ENCODE data around the gene UCN. TPM values are rescaled to one million over a fixed set of nuclear protein-coding genes. Genes with fewer than 3 reads are reported as not detected.

UCN gene
- polyA plus RNA-seq, 4 donors = 0.76 to 8.9 (median 2.4) TPM

GRCh38 chr2:27284996-27285395 lies 23.2 kb downstream of the UCN start:
- H3K4me3 ChIP-seq (ENCODE audit: low read depth in 1 of 3, low read length in 3 of 3) = no peak overlapping the region
- FAIRE-seq (no peak), DNase-seq (no peak)
- no peaks in the 10 kb centered on the region for H3K9me3 ChIP-seq (ENCODE audit: control insufficient read depth in 2 of 2, insufficient read depth in 1 of 2, low read depth in 1 of 2, low read length in 1 of 2)
- H3K36me3 ChIP-seq (ENCODE audit: control insufficient read depth in 3 of 3, insufficient read depth in 2 of 3, low read depth in 1 of 3, low read length in 3 of 3) = no peaks in the 10 kb centered on the region
- WGBS, 3 donors = 76 to 90% (median 90%) methylated on average over 1 of the region's 1 CpG
- peaks cover 0 to 39% (median 17%) of the 10 kb centered on the region in 3 donors for H3K27me3 ChIP-seq (ENCODE audit: control insufficient read depth in 3 of 3, insufficient read depth in 3 of 3, low read length in 3 of 3)
- no peak overlapping the region for H3K27ac ChIP-seq (ENCODE audit: low read depth in 1 of 3, low read length in 2 of 3)
- H3K4me1 ChIP-seq (ENCODE audit: control insufficient read depth in 3 of 3, insufficient read depth in 2 of 3, low read depth in 1 of 3, low read length in 2 of 3) = no peaks in the 10 kb centered on the region

GRCh38 chr2:27282892-27283291 lies 25.4 kb downstream of the UCN start:
- 21 to 57% (median 40%) methylated on average over 5 of the region's 5 CpGs for WGBS, 3 donors
- no peak overlapping the region for H3K4me3 ChIP-seq (ENCODE audit: low read depth in 1 of 3, low read length in 3 of 3)
- H3K27me3 ChIP-seq (ENCODE audit: control insufficient read depth in 3 of 3, insufficient read depth in 3 of 3, low read length in 3 of 3) = peaks cover 0 to 39% (median 15%) of the 10 kb centered on the region in 3 donors
- DNase-seq (no peak), FAIRE-seq (no peak)
- H3K27ac ChIP-seq (ENCODE audit: low read depth in 1 of 3, low read length in 2 of 3) = no peak overlapping the region
- H3K9me3 ChIP-seq (ENCODE audit: control insufficient read depth in 2 of 2, insufficient read depth in 1 of 2, low read depth in 1 of 2, low read length in 1 of 2) = no peaks in the 10 kb centered on the region
- no peaks in the 10 kb centered on the region for H3K4me1 ChIP-seq (ENCODE audit: control insufficient read depth in 3 of 3, insufficient read depth in 2 of 3, low read depth in 1 of 3, low read length in 2 of 3)
- no peaks in the 10 kb centered on the region for H3K36me3 ChIP-seq (ENCODE audit: control insufficient read depth in 3 of 3, insufficient read depth in 2 of 3, low read depth in 1 of 3, low read length in 3 of 3)

- FAIRE-seq = no peak
- H3K27ac ChIP-seq (ENCODE audit: low read depth in 1 of 3, low read length in 2 of 3) = no peak within 1 kb of the TSS
- no peak for DNase-seq
- no peaks in the 10 kb centered on the region for H3K9me3 ChIP-seq (ENCODE audit: control insufficient read depth in 2 of 2, insufficient read depth in 1 of 2, low read depth in 1 of 2, low read length in 1 of 2)
- no peak within 1 kb of the TSS for H3K4me3 ChIP-seq (ENCODE audit: low read depth in 1 of 3, low read length in 3 of 3)
- H3K36me3 ChIP-seq (ENCODE audit: control insufficient read depth in 3 of 3, insufficient read depth in 2 of 3, low read depth in 1 of 3, low read length in 3 of 3) = no peaks in the 10 kb centered on the region
- H3K27me3 ChIP-seq (ENCODE audit: control insufficient read depth in 3 of 3, insufficient read depth in 3 of 3, low read length in 3 of 3) = peaks cover 0 to 44% (median 14%) of the 10 kb centered on the region in 3 donors
- WGBS, 3 donors = 67 to 84% (median 72%) methylated on average over 5 of the region's 5 CpGs
- no peaks in the 10 kb centered on the region for H3K4me1 ChIP-seq (ENCODE audit: control insufficient read depth in 3 of 3, insufficient read depth in 2 of 3, low read depth in 1 of 3, low read length in 2 of 3)
Observed at GRCh38 chr2:27281855-27282559, 26.2 kb downstream of the UCN start, which contains the start of gene TRIM54. TRIM54 (plus strand) TSS chr2:27282429; CDS start chr2:27282732, 303 bp downstream.

- FAIRE-seq (no peak), DNase-seq (no peak)
- H3K27me3 ChIP-seq (ENCODE audit: control insufficient read depth in 3 of 3, insufficient read depth in 3 of 3, low read length in 3 of 3) = peaks cover 0 to 46% (median 14%) of the 10 kb centered on the region in 3 donors
Observed at GRCh38 chr2:27281442-27281841, 26.8 kb downstream of the UCN start.

GRCh38 chr2:27280826-27281225 lies 27.4 kb downstream of the UCN start:
- H3K9me3 ChIP-seq (ENCODE audit: control insufficient read depth in 2 of 2, insufficient read depth in 1 of 2, low read depth in 1 of 2, low read length in 1 of 2) = no peaks in the 10 kb centered on the region
- no peak overlapping the region for H3K4me3 ChIP-seq (ENCODE audit: low read depth in 1 of 3, low read length in 3 of 3)
- no peak for FAIRE-seq
- no peaks in the 10 kb centered on the region for H3K4me1 ChIP-seq (ENCODE audit: control insufficient read depth in 3 of 3, insufficient read depth in 2 of 3, low read depth in 1 of 3, low read length in 2 of 3)
- peaks cover 0 to 42% (median 14%) of the 10 kb centered on the region in 3 donors for H3K27me3 ChIP-seq (ENCODE audit: control insufficient read depth in 3 of 3, insufficient read depth in 3 of 3, low read length in 3 of 3)
- WGBS, 3 donors = 49 to 74% (median 54%) methylated on average over 3 of the region's 3 CpGs
- H3K36me3 ChIP-seq (ENCODE audit: control insufficient read depth in 3 of 3, insufficient read depth in 2 of 3, low read depth in 1 of 3, low read length in 3 of 3) = no peaks in the 10 kb centered on the region
- DNase-seq = no peak
- no peak overlapping the region for H3K27ac ChIP-seq (ENCODE audit: low read depth in 1 of 3, low read length in 2 of 3)

More at GRCh38 chr2:27281442-27281841, 26.8 kb downstream of the UCN start:
- no peaks in the 10 kb centered on the region for H3K36me3 ChIP-seq (ENCODE audit: control insufficient read depth in 3 of 3, insufficient read depth in 2 of 3, low read depth in 1 of 3, low read length in 3 of 3)
- H3K4me3 ChIP-seq (ENCODE audit: low read depth in 1 of 3, low read length in 3 of 3) = no peak overlapping the region
- 53 to 71% (median 64%) methylated on average over 3 of the region's 3 CpGs for WGBS, 3 donors
- no peaks in the 10 kb centered on the region for H3K4me1 ChIP-seq (ENCODE audit: control insufficient read depth in 3 of 3, insufficient read depth in 2 of 3, low read depth in 1 of 3, low read length in 2 of 3)
- H3K27ac ChIP-seq (ENCODE audit: low read depth in 1 of 3, low read length in 2 of 3) = no peak overlapping the region
- H3K9me3 ChIP-seq (ENCODE audit: control insufficient read depth in 2 of 2, insufficient read depth in 1 of 2, low read depth in 1 of 2, low read length in 1 of 2) = no peaks in the 10 kb centered on the region

- WGBS, 3 donors = 50 to 75% (median 71%) methylated on average over 1 of the region's 1 CpG
- FAIRE-seq = no peak
- Histone ChIP-seq H3K36me3 (ENCODE audit: control insufficient read depth in 3 of 3, insufficient read depth in 2 of 3, low read depth in 1 of 3, low read length in 3 of 3) (no peaks in the 10 kb centered on the region), H3K27me3 (ENCODE audit: control insufficient read depth in 3 of 3, insufficient read depth in 3 of 3, low read length in 3 of 3) (peaks cover 0 to 34% (median 10%) of the 10 kb centered on the region in 3 donors), H3K27ac (ENCODE audit: low read depth in 1 of 3, low read length in 2 of 3) (no peak overlapping the region), H3K4me3 (ENCODE audit: low read depth in 1 of 3, low read length in 3 of 3) (no peak overlapping the region), H3K9me3 (ENCODE audit: control insufficient read depth in 2 of 2, insufficient read depth in 1 of 2, low read depth in 1 of 2, low read length in 1 of 2) (no peaks in the 10 kb centered on the region), H3K4me1 (ENCODE audit: control insufficient read depth in 3 of 3, insufficient read depth in 2 of 3, low read depth in 1 of 3, low read length in 2 of 3) (no peaks in the 10 kb centered on the region)
- no peak for DNase-seq
Observed at GRCh38 chr2:27278010-27278409, 30.2 kb downstream of the UCN start.

GRCh38 chr2:27275211-27276150 lies 32.8 kb downstream of the UCN start, which contains the start of gene DNAJC5G:
DNAJC5G (plus strand) TSS chr2:27275433; CDS start chr2:27276729, 1,296 bp downstream.
- Histone ChIP-seq H3K4me3 (ENCODE audit: low read depth in 1 of 3, low read length in 3 of 3) (no peak within 1 kb of the TSS), H3K4me1 (ENCODE audit: control insufficient read depth in 3 of 3, insufficient read depth in 2 of 3, low read depth in 1 of 3, low read length in 2 of 3) (no peaks in the 10 kb centered on the region), H3K36me3 (ENCODE audit: control insufficient read depth in 3 of 3, insufficient read depth in 2 of 3, low read depth in 1 of 3, low read length in 3 of 3) (no peaks in the 10 kb centered on the region), H3K27ac (ENCODE audit: low read depth in 1 of 3, low read length in 2 of 3) (no peak within 1 kb of the TSS), H3K9me3 (ENCODE audit: control insufficient read depth in 2 of 2, insufficient read depth in 1 of 2, low read depth in 1 of 2, low read length in 1 of 2) (no peaks in the 10 kb centered on the region), H3K27me3 (ENCODE audit: control insufficient read depth in 3 of 3, insufficient read depth in 3 of 3, low read length in 3 of 3) (peaks cover 0 to 42% (median 0%) of the 10 kb centered on the region in 3 donors)
- 82% methylated on average over 37 to 39 of the region's 39 CpGs for WGBS, 3 donors
- no peak for DNase-seq
- FAIRE-seq = no peak
